ENCODE data around the gene PLPP6. TPM values are rescaled to one million over a fixed set of nuclear protein-coding genes. Genes with fewer than 3 reads are reported as not detected.

PLPP6 gene
- total RNA-seq, 1 experiment from 2014 or later: 9.0 TPM

Other genes starting within 250 kb of the PLPP6 start
- 1.4 and 1.6 TPM in 2 replicates for gene SLC1A1, start 171.8 kb upstream of the PLPP6 start, total RNA-seq (2014; rRNA removed; shearing (Covaris generic))
- gene SPATA6L, start 4.2 kb downstream of the PLPP6 start, total RNA-seq (2014; rRNA removed; shearing (Covaris generic)): 0.08 and 1.3 TPM in 2 replicates
- 8.9 and 11.0 TPM in 2 replicates for gene CDC37L1, start 17.3 kb downstream of the PLPP6 start, total RNA-seq (2014; rRNA removed; shearing (Covaris generic))
- gene AK3, start 78.9 kb downstream of the PLPP6 start, total RNA-seq (2014; rRNA removed; shearing (Covaris generic)): 42.5 and 45.3 TPM in 2 replicates
- gene RCL1, start 130.7 kb downstream of the PLPP6 start, total RNA-seq (2014; rRNA removed; shearing (Covaris generic)): 17.6 and 21.5 TPM in 2 replicates

Data from SK-MEL-5 (cell line).